ENCODE results near the gene RAB20. TPM values are rescaled to one million over a fixed set of nuclear protein-coding genes. Genes with fewer than 3 reads are reported as not detected.

Gene RAB20
- total RNA-seq, 6 experiments from 2014 or later = 12.5 to 47.2 (median 36.3) TPM

DNA sequence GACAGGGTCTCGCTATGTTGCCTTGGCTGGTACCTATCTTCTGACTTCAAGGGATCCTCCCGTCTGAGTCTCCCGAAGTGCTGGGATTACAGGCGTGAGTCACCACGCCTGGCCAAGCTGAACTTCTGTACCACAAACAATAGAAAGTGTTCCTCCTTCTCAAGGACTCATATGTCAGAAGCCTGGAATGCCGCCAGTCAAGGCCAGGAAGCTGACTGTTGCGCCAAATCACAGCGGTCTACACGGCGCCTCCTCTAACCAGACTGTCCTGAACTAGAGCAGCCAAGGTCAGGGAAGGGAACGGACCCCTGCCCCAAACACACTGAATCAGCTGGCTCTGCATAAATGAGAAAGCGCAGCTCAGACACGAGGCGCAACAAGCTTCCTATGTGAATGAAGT is 14.6 kb downstream of the RAB20 start:
- peak; percentile 78 to 84 (median 83) for DNase-seq
- H3K4me3 ChIP-seq = no peak overlapping the region
- H3K9me3 ChIP-seq = no peaks in the 10 kb centered on the region
- H3K27me3 ChIP-seq = no peaks in the 10 kb centered on the region
- no peaks in the 10 kb centered on the region for H3K36me3 ChIP-seq
- peak overlapping the region; percentile 13 to 29 (median 19) for H3K27ac ChIP-seq
- intact Hi-C loops (cut with DNase I) = no loop called here
- peak; percentile 76 to 87 (median 81) for ATAC-seq
- H3K4me1 ChIP-seq = peaks cover 0 to 20% (median 9%) of the 10 kb centered on the region in 4 donors
- TF ChIP-seq POLR2A (IDR thresholded peaks at IDR 0.05) = no peak
- TF ChIP-seq, protein P1, sequence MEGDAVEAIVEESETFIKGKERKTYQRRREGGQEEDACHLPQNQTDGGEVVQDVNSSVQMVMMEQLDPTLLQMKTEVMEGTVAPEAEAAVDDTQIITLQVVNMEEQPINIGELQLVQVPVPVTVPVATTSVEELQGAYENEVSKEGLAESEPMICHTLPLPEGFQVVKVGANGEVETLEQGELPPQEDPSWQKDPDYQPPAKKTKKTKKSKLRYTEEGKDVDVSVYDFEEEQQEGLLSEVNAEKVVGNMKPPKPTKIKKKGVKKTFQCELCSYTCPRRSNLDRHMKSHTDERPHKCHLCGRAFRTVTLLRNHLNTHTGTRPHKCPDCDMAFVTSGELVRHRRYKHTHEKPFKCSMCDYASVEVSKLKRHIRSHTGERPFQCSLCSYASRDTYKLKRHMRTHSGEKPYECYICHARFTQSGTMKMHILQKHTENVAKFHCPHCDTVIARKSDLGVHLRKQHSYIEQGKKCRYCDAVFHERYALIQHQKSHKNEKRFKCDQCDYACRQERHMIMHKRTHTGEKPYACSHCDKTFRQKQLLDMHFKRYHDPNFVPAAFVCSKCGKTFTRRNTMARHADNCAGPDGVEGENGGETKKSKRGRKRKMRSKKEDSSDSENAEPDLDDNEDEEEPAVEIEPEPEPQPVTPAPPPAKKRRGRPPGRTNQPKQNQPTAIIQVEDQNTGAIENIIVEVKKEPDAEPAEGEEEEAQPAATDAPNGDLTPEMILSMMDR (IDR thresholded peaks at IDR 0.05) = no peak
- WGBS (ENCODE audit: insufficient coverage, low coverage, low lambda C conversion rate, missing lambda C conversion rate) = 71% methylated on average over 10 of the region's 14 CpGs

DNA sequence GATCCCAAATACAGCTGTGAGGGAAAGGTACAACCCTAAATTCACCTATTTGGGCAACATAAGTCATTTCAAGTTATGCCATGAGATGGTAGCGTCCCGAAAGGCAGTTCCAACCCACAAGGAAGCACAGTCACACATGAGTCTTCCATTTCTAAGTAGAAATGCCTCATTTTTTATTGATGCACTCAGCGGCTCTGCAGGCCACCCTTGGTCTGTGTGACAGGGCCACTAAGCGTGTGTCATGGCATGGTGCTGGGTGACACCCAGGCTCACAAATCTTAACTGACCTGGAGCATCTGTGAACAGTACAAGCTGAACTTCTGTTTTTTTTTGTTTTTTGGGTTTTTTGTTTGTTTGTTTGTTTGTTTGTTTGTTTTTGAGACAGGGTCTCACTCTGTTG is 15.1 kb downstream of the RAB20 start:
- no peak for ATAC-seq
- DNase-seq = peak in 1 of 3 donors; percentile 4
- WGBS (ENCODE audit: insufficient coverage, low coverage, low lambda C conversion rate, missing lambda C conversion rate) = 88% methylated on average over 4 of the region's 4 CpGs
- intact Hi-C loops (cut with DNase I) = no loop called here
- Histone ChIP-seq H3K36me3 (no peaks in the 10 kb centered on the region), H3K27ac (peak overlapping the region in 2 of 3 donors; percentile 13 to 19), H3K4me3 (no peak overlapping the region), H3K27me3 (no peaks in the 10 kb centered on the region), H3K9me3 (no peaks in the 10 kb centered on the region), H3K4me1 (peaks cover 0 to 25% (median 11%) of the 10 kb centered on the region in 4 donors)
- no peak for TF ChIP-seq POLR2A (IDR thresholded peaks at IDR 0.05)
- TF ChIP-seq, protein P1 (IDR thresholded peaks at IDR 0.05) = no peak

DNA sequence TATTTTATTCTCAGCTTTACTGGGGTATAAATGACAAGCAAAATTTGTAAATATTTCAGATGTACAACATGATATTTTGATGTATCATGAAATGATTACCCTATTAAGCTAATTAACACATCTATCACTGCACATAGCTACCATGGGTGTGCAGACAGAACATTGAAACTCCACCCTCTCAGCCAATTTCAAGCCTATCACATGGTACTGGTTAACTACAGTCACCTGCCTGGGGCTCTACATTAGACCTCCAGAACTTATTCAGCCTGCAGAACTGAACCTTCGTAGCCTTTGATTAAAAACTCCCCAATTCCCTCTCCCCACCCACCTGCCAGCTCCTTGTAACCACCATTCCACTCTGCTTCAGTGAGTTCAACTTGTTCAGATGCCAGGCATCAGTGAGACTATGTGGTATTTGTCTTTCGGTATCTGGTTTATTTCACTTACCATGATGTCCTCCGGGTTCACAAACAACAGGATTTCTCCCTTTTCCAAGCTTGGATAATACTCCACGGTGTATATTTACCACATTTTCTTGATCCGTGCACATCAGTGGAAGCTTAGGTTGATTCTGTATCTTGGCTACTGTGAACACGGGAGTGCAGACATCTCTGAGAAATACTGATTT is 19.2 kb downstream of the RAB20 start:
- H3K4me1 ChIP-seq = peaks cover 0 to 53% (median 17%) of the 10 kb centered on the region in 4 donors
- intact Hi-C loops (cut with DNase I) = no loop called here
- no peaks in the 10 kb centered on the region for H3K9me3 ChIP-seq
- H3K36me3 ChIP-seq = no peaks in the 10 kb centered on the region
- H3K27ac ChIP-seq = peak overlapping the region; percentile 33 to 78 (median 69)
- ATAC-seq = no peak
- DNase-seq = no peak
- 63% methylated on average over 6 of the region's 6 CpGs for WGBS (ENCODE audit: insufficient coverage, low coverage, low lambda C conversion rate, missing lambda C conversion rate)
- TF ChIP-seq, protein P1 (IDR thresholded peaks at IDR 0.05) = no peak
- TF ChIP-seq POLR2A (IDR thresholded peaks at IDR 0.05) = no peak
- H3K4me3 ChIP-seq = no peak overlapping the region
- H3K27me3 ChIP-seq = no peaks in the 10 kb centered on the region

DNA sequence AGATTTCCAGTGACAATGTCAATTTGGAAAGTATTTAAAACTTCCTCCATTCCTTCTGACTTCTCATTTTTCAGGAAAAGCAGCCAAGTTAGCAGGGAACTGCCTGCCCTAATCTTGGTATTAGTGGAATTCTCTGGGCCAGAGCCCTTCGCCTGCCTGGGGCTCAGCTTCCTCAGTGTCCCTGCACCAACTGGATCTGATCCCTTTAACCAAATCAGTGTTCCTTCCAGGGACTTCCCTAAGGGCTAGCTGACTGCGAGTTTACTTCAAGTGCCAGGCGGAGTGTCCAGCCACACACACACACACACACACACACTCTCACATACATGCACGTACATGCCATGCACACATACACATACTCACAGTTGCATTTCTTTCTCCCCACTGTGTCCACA is 20.0 kb downstream of the RAB20 start:
- TF ChIP-seq, protein P1 (IDR thresholded peaks at IDR 0.05) = no peak
- TF ChIP-seq POLR2A (IDR thresholded peaks at IDR 0.05) = no peak
- peaks cover 0 to 54% (median 17%) of the 10 kb centered on the region in 4 donors for H3K4me1 ChIP-seq

More for the DNA sequence above, 20.0 kb downstream of the RAB20 start:
- DNase-seq = no peak
- no peaks in the 10 kb centered on the region for H3K36me3 ChIP-seq
- 23% methylated on average over 3 of the region's 4 CpGs for WGBS (ENCODE audit: insufficient coverage, low coverage, low lambda C conversion rate, missing lambda C conversion rate)
- peak overlapping the region; percentile 63 to 78 (median 69) for H3K27ac ChIP-seq
- intact Hi-C loops (cut with DNase I) = no loop called here
- H3K4me3 ChIP-seq = no peak overlapping the region
- H3K9me3 ChIP-seq = no peaks in the 10 kb centered on the region
- peak; percentile 23 to 46 (median 40) for ATAC-seq
- H3K27me3 ChIP-seq = no peaks in the 10 kb centered on the region
